SW480 (cell line): ENCODE results near the gene AARSD1.
"Not testable (repeated sequence)": the region's sequence is repeated elsewhere in the genome, so short reads cannot be mapped to it uniquely, and the experiment has no call there.

Experiments
- DNase-seq: peaks from one replicate; pipeline ENCODE4 v3.0.0-alpha.2; 2016; ENCODE audit warnings: low spot score

AARSD1 gene

GRCh38 chr17:42920106-42920900 lies 44.0 kb downstream of the AARSD1 start:
- DNase-seq = no peak

GRCh38 chr17:42919522-42920077 lies 44.7 kb downstream of the AARSD1 start:
- DNase-seq = not testable (repeated sequence)

- DNase-seq = no peak
Measured at GRCh38 chr17:42918902-42919521, 45.2 kb downstream of the AARSD1 start.

- no peak for DNase-seq
Measured at GRCh38 chr17:42917236-42917603, 47.0 kb downstream of the AARSD1 start.

DNA sequence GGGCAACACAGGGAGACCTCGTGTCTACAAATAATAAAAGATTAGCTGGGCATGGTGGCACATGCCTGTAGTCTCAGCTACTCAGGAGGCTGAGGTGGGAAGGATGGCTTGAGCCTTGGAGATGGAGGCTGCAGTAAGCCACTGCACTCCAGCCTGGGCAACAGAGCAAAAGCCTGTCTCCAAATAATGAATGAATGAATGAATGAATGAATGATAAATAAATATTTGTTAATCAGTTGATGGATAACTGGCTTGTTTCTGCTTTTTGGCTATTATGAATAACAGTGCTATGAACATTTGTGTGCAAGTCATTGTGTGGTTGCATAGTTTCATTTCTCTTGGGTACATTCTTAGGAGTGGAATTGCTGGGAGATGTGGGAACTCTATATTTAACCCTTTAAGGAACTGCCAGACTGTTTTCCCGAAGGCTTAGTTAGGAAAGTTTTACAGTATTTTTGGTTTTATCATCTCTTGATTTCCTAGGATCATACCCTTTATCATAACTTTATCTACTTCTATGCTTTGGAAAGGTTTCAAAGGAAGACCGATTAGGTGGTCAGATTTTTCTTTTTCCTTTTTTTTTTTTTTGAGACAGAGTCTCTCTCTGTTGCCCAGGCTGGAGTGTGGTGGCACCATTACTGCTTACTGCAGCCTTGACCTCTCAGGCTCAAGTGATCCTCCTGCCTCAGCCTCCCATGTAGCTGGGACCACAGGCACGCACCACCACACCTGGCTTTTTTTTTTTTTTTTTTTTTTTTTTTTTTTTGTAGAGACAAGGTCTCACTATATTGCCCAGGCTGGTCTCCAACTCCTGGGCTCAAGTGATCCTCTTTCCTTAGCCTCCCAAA lies 47.6 kb downstream of the AARSD1 start:
- DNase-seq = not testable (repeated sequence)

DNA sequence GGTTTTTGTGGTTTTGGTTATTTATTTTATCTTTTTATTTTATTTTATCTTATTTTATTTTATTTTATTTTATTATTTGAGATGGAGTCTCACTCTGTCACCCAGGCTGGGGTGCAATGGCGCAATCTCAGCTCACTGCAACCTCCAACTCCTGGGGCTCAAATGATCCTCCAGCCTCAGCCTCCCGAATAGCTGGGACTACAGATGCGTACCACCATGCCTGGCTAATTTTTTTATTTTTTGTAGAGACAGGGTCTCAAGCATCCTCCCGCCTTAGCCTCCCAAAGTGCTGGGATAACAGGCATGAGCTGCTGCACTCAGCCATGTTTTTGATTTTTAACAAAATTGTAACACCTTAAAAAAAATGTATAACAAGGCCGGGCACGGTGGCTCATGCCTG lies 49.0 kb downstream of the AARSD1 start:
- DNase-seq = not testable (repeated sequence)

- no peak for DNase-seq
Measured at GRCh38 chr17:42913981-42914617, 50.2 kb downstream of the AARSD1 start.

DNA sequence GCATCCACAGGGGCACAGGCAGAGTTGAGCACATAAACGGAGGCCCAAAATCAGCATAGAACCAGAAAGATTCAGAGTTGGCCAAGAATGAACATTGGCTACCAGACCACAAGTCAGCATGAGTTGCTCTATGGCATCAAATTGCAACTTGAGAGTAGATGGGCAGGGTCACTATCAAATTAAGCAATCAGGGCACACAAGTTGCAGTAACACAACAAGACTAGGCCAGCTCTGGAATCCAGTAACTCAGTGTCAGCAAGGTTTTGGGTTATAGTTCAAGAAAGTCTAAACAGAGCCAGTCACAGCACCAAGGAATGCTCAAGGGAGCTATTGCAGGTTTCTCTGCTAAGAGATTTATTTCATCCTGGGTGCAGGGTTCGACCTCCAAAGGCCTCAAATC lies 50.7 kb downstream of the AARSD1 start:
- DNase-seq = no peak

DNA sequence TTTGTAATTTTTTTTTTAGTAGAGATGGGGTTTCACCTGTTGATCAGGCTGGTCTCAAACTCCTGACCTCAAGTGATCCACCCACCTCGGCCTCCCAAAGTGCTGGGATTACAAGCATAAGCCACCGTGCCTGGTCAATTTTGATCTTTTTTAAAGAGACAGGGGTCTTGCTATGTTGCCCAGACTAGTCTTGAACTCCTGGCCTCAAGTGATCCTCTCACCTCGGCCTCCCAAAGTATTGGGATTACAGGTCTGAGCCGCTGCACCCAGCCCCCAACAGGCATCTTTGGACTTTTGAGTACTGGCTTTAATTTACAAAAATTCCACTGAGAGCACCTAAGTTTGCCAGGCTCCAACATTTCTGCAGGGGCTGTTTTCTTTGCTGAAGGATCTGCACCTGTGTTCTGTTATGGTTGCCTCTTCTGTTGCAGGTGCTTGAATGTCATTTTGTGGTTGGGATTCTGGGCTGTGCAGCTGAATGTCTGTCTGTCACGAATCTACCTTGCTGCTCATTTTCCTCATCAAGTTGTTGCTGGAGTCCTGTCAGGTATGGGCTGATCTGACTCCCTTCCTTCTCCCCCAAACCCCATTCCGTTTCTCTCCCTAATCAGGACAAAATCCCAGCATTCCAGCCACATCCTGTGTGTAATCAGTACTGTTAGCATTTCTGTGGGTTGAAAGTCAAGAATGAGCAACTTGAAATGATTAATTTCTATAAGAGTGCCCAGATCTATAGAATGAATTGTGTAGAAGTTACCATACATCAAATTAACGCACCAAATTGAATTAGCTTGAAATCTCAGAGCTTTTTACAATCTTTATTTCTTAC lies 55.2 kb downstream of the AARSD1 start:
- no peak for DNase-seq

DNA sequence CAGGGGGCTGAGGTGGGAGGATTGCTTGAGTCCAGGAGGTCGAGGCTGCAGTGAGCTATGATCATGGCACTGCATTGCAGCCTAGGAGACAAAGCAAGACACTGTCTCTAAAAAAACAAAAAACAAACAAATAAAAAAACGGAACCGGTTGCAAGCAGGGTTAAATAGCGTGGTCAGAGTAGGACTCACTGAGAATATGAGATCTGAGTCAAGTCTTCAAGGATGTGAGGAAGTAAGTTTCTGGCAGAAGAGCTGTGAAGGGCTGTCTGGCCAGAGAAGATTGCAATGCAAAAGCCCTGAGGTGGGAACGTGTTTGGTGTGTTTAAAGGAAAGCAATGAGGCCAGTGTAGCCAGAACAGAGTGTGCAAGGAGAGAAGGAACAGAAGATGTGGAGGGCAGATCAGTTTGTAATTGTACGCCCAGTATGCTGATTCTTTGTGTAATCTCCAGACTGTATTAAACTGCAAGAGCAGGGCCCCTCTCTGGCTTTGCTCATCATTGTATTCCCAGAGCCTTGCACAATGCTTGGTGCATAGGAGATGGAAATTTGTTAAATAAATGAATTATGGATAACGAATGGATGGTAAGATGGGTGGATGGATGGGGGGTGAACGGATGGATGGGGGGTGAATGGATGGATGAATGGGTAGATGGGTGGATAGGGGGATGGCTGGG lies 57.3 kb downstream of the AARSD1 start:
- no peak for DNase-seq

- no peak for DNase-seq
Measured at GRCh38 chr17:42904110-42904469, 60.2 kb downstream of the AARSD1 start.

- DNase-seq = no peak
Measured at GRCh38 chr17:42901535-42902229, 62.6 kb downstream of the AARSD1 start.
